ENCODE results near the gene FOXG1.

Gene FOXG1

GRCh38 chr14:28772613-28773012 is 6.0 kb downstream of the FOXG1 start:
- no peak for TF ChIP-seq CTCF (IDR thresholded peaks at IDR 0.05; ENCODE audit: low read depth, low read length, missing control alignments)
- no peak for DNase-seq (ENCODE audit: low read depth)
- no peak overlapping the region for H3K4me3 ChIP-seq (ENCODE audit: low read depth, low read length)

- DNase-seq (ENCODE audit: low read depth), result no peak
- H3K4me3 ChIP-seq (ENCODE audit: low read depth, low read length), result no peak overlapping the region
- no peak for TF ChIP-seq CTCF (IDR thresholded peaks at IDR 0.05; ENCODE audit: low read depth, low read length, missing control alignments)
Observed at GRCh38 chr14:28773176-28773575, 6.6 kb downstream of the FOXG1 start.

GRCh38 chr14:28773861-28774691 is 7.5 kb downstream of the FOXG1 start:
- no peak for TF ChIP-seq CTCF (IDR thresholded peaks at IDR 0.05; ENCODE audit: low read depth, low read length, missing control alignments)
- DNase-seq (ENCODE audit: low read depth), result no peak
- H3K4me3 ChIP-seq (ENCODE audit: low read depth, low read length), result no peak overlapping the region

GRCh38 chr14:28774764-28775735 is 8.5 kb downstream of the FOXG1 start:
- no peak for TF ChIP-seq CTCF (IDR thresholded peaks at IDR 0.05; ENCODE audit: low read depth, low read length, missing control alignments)
- no peak for DNase-seq (ENCODE audit: low read depth)
- H3K4me3 ChIP-seq (ENCODE audit: low read depth, low read length), result no peak overlapping the region

- no peak for DNase-seq (ENCODE audit: low read depth)
- no peak for TF ChIP-seq CTCF (IDR thresholded peaks at IDR 0.05; ENCODE audit: low read depth, low read length, missing control alignments)
- no peak overlapping the region for H3K4me3 ChIP-seq (ENCODE audit: low read depth, low read length)
Observed at GRCh38 chr14:28776482-28777266, 10.1 kb downstream of the FOXG1 start.

- no peak for TF ChIP-seq CTCF (IDR thresholded peaks at IDR 0.05; ENCODE audit: low read depth, low read length, missing control alignments)
- no peak overlapping the region for H3K4me3 ChIP-seq (ENCODE audit: low read depth, low read length)
- no peak for DNase-seq (ENCODE audit: low read depth)
Observed at GRCh38 chr14:28777471-28778137, 11.0 kb downstream of the FOXG1 start.
